Stimulated activated CD8-positive, alpha-beta memory T cell treated with anti-CD3 and anti-CD28 coated beads, Interleukin-12 subunit alpha, Interleukin-12 subunit beta, amount 100 ng/mL, for 24 hours (primary cell): Measurements from ENCODE around the gene DDX52.
"Not testable (repeated sequence)": the region's sequence is repeated elsewhere in the genome, so short reads cannot be mapped to it uniquely, and the experiment has no call there.

ENCODE experiments used
- DNase-seq: peaks from one replicate; pipeline ENCODE4 v3.0.0-alpha.2; 2020; ENCODE audit errors: extremely low read depth

Gene DDX52

DNA sequence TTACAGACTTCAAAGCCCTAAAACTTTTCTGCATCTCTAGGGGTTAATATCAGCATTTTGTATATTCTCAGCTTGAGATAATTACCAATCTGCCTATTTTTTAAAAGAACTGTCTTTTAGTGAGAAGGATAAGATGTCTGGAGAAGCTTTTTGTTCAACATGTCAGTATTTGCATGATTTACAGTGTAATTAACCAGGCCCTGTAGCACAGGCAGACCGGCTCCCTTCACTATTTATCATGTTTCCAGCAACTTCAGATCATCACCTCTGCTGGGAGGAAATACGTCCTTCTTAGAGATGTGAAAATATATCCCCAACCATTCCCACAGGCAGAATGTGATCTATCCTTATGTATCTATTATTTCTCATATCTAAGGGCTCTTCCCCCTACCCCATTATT is 8.6 kb upstream of the DDX52 start:
- no peak for DNase-seq

DNA sequence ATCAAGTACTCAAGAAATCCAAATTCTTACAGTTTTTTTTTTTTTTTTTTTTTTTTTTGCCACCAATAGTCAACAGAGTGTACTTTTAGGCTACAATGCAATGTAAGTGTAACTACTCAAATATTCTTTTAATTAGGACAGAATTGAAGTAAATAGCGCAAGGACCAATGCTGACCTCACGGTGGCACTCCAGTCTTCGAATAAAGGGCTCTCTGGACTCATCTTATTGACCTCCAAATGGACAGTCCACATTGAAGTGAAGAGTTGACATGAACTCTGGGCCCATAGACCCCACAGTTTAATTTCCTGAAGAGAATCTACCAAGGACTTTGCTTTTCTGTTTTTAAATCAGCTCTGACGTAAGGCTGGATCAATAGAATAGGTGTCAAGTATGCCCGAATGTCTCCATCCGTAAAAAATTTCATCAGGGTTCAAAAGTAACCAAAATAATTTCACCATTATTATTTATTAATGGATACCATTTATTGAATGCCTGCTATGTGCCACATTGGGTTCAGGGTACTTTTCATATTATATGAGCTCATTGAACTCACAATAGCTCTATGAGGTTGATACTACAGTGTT is 7.3 kb upstream of the DDX52 start:
- DNase-seq, result no peak

DNA sequence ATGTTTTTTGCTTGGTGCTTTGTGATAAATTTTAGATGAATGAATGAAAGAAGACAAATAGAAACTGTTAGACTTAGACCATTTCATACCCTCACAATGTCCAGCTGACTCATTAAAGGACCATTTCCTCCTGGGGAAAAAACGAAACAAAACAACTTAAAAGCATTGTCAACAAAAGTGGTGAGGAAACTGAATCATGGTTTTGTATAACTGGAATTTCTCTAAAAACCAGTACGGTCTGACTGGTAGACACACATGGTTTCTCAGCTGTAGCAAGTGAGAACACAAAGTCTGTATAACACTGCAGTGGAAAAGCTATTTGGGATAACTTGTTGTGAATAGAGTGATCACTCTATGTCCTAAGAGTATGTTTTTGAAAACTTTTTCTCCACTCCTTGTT is 5.3 kb upstream of the DDX52 start:
- no peak for DNase-seq

DNA sequence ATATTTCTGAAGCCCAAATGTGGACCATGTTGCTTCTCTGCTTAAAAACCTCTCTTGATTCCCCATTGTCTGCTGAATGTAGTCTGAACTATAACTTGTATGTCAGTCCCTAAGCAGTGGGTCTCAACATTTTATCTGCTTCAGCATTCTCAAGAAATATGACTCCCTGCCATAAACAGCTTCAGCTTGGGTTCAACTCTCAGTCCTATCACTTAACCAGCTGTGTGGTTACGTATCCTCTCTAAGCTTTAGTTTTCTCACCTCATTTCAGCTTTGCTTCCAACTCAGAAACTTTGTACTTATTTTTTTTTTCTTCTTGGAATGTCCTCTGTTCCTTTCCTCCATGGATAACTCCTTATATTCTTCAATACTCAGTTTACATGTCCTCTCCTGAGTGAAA is 4.6 kb upstream of the DDX52 start:
- no peak for DNase-seq

DNA sequence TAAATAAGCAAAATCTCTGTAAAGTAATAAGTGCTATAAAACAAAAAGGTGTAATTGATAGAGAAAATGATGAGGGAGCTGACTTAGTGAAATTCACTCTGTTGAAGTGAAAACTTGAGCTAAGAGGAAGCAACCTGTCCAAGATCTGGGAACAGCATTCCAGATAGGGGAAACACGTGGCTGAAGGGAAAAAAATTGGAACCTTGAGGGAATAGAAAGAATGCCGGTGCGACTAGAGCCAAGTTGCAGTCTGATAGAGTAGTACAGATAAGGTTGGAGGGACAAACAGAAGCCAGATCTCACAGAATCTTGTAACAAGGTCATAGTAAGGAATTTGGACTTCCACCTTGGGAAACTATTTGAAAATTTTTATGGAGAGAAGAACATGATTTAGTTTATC is 623 bp upstream of the DDX52 start:
- no peak for DNase-seq

DNA sequence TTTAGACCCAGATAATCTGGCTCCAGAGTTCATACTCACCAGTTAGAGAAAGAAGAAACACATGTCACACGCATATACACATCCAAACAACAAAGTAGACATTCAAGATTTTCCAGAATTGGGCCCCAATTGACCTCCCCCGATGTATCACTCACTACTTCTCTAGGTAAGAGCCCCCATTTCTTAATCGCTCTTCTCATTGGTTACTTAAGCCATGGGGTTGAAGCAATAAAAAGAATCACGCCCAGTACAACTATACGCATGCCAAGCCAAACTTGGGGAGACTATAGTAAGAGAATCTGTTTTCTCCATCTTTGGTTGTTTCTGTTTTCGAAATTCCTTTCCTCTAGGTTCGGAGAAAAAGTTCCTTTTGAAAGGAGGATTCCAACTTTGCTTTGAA is 565 bp downstream of the DDX52 start:
- no peak for DNase-seq

DNA sequence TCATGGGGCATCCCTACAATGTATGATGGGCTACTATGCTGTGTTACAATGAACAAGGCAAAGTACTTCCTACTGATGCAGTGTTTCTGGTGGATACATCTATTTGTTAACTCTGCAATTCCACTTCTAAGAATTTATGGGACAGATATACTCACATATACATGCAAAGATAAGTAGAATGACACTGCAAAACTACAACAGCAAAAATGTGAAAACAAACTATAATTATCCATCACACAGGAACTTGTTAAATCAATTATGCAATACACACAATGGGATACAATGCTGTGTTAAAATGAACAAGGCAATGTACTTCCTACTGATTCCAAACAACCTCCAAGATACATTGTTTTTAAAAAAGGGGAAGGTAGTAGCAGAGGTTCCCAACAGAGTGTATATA is 3.2 kb downstream of the DDX52 start:
- no peak for DNase-seq

DNA sequence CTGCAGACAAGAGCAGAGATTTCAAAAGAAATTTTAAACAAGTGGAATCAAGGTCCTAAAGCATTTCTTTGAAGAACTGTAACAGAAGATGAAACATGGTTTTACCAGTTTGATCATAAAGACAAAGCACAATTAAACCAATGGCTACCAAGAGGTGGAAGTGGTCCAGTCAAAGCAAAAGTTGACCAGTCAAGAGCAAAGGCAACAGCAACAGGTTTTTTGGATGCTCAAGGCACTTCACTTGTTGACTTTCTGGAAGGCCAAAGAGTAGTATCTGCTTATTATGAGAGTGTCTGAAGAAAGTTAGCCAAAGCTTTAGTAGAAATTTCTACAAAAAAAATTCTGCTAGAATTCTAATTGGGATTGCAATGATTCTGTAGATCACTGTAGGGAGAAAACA is 5.3 kb downstream of the DDX52 start:
- no peak for DNase-seq

DNA sequence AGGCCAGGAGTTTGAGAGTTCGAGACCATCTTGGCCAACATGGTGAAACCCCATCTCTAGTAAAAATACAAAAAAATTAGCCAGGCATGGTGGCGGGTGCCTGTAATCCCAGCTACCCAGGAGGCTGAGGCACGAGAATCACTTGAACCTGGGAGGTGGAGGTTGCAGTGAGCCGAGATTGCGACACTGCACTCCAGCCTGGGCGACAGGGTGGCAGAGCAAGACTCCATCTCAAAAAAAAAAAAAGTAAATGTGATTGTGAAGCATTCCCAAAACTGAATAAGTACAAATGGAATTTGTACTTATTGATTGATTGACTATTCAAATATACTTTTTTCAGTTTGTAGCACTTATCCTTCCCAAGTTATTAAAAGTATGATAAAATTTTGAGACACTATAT is 26.8 kb downstream of the DDX52 start:
- not testable (repeated sequence) for DNase-seq

DNA sequence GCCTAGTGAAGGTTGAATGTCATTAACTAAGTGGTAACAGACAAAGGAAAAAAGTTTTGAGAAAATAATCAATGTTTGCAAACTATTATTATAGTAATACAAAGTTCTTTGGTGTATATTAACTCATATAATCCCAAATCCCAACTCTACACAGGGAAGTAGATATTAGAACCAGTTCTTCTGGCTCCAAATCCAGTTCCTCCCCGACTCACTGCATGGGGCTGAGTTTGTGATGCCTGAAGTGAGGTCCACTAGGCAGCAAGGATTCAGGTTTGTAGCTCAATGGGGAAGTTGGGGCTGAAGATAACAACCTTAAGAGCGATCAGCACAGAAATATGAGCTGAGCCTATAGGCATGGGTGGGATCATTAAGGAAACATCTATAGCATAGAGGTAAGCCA is 28.4 kb downstream of the DDX52 start:
- no peak for DNase-seq

DNA sequence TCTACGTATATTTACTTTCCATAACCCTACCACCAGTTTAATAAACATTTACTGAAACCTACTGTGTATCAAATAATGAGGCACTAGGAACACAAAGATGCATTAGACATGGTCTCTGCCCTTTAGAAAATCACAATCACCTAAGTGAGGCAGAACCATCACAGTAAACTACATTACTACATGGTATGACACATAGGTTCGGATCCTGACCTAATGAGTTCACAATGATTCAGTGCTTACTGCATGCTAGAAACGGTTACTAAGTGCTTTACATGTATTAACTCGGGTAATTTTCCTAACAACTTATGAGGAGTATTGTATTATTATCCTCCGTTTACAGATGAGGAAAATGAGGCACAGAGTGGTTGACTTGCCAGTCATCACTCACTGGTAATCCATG is 28.9 kb downstream of the DDX52 start:
- DNase-seq, result no peak

DNA sequence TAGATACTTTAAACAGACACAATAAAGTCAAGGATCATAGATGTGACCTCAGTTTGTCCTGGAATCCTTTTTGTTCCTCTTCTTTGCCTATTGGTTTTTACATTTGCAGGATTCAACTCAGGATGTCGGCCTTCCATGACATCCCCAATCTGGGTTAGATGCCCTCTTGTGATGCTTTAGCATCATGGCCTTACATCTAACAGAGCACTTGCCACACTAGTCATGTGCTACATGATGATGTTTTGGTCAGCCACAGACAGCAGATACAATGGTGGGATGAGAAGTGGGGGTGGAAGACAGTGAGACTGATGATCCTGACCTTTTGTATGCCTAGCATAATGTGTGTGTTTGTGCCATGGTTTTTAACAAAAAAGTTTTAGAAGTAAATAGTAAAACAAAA is 32.3 kb downstream of the DDX52 start:
- no peak for DNase-seq

DNA sequence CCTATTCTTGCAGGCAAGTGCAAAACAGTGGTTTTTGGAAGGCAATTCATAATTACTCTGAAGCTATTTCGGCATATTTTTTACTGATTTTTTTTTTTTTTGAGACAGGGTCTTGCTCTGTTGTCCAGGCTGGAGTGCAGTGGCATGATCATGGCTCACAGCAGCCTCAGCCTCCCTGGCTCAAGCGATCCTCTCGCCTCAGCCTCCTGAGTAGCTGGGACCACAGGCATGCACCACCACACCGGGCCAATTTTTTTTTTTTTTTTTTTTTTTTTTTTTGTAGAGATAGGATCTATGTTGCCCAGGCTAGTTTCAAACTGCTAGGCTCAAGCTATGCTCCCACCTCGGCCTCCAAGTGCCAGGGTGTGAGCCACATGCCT is 33.2 kb downstream of the DDX52 start:
- DNase-seq, result not testable (repeated sequence)

DNA sequence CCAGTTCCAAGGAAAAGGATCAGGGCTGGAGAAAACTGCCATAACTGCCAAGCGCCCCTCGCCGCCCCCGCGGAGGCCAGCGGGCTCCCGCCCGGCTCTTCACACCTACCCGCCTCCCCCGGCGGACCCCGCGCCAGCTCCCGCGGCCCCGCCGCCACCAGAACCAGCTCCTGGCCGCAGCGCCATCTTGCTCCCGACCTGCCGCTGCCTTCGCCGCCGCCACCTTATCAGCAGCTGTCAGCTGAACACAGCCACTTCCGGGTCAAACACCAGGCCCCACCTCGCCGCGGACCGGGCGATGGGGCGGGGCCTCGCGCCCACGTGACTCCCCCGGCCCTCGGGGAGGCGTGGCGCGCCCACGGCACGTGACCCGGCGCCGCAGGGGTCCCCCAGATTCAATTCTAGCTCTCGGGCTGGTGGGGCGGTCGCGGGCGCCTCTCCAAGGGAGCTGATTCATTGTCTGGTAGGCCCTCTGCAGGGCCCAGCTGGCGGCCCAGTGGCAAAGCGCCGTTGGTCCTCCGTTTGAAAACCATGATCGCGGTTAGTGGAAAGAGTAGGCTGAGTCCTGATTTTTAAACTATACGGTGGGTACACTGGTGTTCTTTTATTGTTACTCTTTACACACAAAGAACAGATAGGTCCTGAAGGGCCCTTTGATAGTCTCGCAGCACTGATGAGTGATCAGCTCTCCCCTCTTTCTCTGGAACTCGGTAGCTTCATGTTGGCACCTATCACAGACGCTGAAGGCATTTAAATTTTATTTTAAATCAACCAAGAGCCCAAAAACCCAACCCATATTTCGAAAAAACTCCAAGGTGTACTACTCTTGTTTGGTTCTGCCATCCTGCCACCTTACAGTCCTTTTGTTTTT is 33.8 kb downstream of the DDX52 start, which contains the start of gene SYNRG:
Gene SYNRG (minus strand): TSS at position 249 of the 871 bp plus-strand sequence. CDS start 63 bp downstream, at position 186.
- peak; percentile 92 for DNase-seq

DNA sequence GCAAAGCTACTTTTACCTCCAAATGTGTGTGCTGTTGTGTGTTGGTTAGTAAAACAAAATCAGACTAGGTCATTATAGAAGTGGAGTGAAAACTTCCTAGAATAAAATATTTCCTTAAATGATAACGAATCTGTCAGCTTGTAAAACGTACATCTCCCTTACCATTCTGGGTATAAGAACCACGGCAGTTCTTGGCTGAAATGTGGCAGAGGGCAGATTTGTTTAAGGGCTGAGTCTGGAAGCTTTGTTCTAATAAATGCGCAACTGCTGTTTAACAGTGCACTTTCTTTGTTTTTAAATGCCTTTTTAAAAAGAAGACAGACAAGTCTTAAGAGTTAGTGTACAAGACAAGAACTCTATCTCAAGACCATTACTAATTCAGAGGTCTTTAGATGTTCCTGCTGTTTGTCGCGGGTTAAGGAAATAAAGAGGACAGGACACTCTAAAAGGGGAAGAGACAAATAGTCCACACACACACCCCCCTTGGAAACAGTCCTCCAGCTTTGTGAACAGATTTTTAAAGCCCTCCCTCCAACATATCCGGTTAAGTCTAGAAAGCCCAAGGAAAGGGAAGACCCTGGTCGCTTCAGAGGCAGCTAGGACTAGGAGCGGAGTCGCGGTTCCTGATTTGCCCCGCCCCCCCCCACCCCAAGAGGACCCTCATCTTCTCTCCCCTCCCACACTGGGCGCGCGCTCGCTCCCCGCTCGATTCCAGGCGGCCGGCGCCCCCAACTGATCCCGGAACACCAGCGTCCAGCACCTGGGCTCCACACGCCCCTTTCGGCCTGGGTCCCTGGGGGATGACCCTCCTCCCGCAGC is 34.7 kb downstream of the DDX52 start:
- DNase-seq, result no peak

DNA sequence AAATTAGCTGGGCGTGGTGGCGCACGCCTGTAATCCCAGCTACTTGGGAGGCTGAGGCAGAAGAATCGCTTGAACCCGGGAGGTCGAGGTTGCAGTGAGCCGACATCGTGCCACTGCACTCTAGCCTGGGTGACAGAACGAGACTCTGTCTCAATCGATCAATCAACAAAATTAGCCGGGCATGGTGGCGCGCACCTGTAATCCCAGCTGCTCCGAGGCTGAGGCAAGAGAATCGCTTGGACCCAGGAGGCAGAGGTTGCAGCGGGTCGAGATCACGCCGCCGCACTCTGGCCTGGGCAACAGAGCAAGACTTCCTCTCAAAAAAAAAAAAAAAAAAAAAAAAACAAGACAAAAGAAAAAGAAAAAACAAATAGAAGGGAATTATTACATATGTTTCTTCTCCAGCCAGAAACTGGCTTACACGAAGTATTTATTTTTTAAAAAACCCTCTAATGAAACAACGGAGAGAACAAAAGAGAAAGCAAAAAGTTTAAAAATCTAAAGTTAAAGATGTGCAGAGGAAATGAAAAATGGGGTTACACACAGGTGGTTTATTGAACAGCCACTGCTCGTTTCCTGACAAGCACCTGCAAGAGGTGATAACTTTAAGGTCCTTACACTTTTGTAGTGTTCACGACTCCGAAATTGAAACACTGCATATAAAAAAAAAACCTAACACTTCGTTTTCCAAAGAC is 35.5 kb downstream of the DDX52 start:
- no peak for DNase-seq

DNA sequence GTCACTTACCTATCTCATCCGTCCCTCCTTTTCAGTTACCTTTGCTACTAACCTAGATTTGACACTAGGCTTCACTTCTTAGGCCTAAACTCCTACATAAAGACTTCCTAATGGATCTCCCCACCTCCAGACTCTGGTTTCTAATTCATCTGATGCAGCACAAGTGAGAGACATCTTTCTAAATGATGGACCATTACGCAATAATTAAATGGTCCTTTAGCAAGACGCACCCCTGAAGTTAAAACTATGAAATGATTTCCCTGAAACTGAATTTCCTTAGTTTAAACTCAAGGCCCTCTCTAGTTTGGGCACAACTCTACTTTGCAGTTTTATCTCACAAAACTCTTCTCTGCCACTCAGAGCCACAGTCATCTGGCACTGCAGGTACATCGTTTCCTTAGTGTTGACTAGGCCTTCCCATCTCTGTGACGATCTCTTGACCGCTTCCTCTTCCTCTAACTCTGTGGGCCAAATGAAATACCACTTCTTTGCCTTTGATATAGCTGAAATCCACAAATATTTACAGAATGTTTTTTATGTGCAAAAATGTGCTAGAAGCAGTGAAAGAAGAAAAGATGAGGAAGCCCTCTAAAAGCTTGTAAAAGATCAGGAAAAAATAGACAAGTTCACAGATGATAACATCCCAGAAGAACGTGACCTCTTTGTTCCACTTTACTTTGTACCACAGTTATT is 37.3 kb downstream of the DDX52 start:
- DNase-seq, result no peak

DNA sequence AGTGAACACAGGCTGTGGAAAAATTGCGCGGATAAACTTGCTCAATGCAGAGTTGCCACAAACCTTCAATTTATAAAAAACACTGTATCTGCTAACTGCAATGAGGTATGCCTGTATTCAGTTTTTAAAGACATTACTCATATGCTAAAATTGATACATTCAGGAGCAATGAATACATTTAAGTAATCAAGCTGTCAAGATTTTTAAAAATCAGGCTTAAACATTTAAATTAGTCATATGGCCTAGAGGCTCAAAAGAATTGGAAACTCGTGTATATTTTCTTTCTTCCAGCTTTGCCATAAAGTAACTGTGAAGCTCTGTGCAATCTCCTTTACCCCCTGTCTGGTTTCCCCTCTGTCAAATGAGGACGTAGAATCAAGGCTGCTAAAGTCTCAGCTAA is 38.2 kb downstream of the DDX52 start:
- DNase-seq, result no peak

DNA sequence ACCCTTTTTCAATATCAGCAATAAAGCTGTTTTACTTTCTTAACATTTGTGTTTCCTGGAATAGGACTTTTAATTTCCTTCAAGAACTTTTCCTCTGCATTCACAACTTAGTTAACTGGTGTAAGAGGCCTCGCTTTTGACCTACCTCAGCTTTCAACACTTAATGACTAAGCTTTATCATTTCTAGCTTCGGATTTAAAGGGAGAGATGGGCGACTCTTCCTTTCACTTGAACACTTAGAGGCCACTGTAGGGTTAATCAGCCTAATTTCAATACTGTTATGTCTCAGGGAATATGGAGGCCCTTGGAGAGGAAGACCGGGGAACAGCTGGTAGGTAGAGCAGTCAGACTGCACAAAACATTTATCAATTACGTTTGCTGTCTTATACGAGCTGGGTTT is 38.7 kb downstream of the DDX52 start:
- DNase-seq, result no peak

DNA sequence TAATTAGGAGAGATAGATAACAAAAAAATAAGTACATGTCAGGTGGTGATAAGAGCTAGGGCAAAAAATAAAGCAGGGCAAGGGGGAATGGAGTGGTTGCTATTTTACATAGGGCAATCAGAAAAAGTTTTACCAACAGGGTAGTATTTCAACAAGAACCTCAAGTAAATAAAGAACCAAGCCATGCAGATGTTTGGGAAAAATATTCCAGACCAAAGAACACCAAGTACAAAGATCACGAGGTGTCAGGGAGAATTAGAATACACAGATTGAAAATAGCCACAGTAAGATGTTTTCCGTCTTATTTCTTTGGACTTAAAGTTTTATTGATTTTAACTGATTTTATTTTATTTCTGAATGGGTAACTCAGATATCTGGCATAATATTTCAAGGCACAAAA is 45.1 kb downstream of the DDX52 start:
- no peak for DNase-seq

DNA sequence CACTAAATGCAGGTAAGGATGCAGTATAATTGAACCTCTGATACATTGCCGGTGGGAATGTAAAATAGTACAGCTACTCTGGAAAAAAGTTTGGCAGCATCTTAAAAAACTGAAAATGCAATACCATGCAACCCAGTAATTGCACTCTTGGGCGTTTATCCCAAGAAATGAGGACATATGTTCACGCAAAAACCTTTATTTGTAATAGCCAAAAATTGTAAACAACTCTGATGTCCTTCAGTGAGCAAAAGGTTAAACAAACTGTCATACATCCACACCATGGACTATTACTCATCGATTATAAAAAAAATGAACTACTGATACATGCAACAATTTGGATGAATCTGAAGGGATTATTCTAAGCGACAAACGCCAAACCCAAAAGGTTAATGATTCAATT is 51.0 kb downstream of the DDX52 start:
- no peak for DNase-seq

DNA sequence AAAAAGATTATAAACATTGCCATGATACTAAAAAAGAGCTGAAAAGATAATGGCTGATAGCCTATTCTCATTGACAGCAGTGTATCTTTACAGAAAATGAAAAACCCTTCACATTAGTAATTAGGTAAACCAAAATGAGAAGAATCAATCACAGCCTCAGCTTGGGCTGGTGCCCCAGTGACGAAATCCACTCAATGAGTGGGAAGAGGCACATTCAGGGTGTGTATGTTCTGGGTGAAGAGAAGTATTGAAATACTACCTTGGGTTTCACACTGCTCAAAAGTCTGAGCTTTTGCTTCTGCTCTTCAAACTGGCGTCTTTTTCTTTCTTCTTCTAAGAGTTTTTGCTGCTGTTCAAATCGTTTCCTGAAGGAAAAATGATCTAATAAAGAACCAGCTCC is 58.2 kb downstream of the DDX52 start:
- no peak for DNase-seq
